ENCODE measurements around the gene TOP3B.

The TOP3B gene

GRCh38 chr22:21981874-21982273, 713 bp downstream of the TOP3B start:
- DNase-seq (ENCODE audit: low read depth in 2 of 2) = no peak

GRCh38 chr22:21980547-21980946, 2.0 kb downstream of the TOP3B start:
- DNase-seq (ENCODE audit: low read depth in 2 of 2) = no peak

- DNase-seq (ENCODE audit: low read depth in 2 of 2) = no peak
These were observed 3.8 kb downstream of the TOP3B start for GRCh38 chr22:21978564-21979386.

GRCh38 chr22:21977814-21978213, 4.8 kb downstream of the TOP3B start:
- DNase-seq (ENCODE audit: low read depth in 2 of 2) = no peak

GRCh38 chr22:21975854-21976345, 6.7 kb downstream of the TOP3B start:
- no peak for DNase-seq (ENCODE audit: low read depth in 2 of 2)

- no peak for DNase-seq (ENCODE audit: low read depth in 2 of 2)
These were observed 7.3 kb downstream of the TOP3B start for GRCh38 chr22:21975273-21975672.

GRCh38 chr22:21974058-21974649, 8.4 kb downstream of the TOP3B start:
- DNase-seq (ENCODE audit: low read depth in 2 of 2) = no peak

- no peak for DNase-seq (ENCODE audit: low read depth in 2 of 2)
These were observed 9.8 kb downstream of the TOP3B start for GRCh38 chr22:21972806-21973205.

- peak in 1 of 2 donors; percentile 16 for DNase-seq (ENCODE audit: low read depth in 2 of 2)
These were observed 10.3 kb downstream of the TOP3B start for GRCh38 chr22:21972293-21972779.

GRCh38 chr22:21971858-21972275, 10.7 kb downstream of the TOP3B start:
- DNase-seq (ENCODE audit: low read depth in 2 of 2) = no peak

GRCh38 chr22:21970800-21971617, 11.6 kb downstream of the TOP3B start:
- no peak for DNase-seq (ENCODE audit: low read depth in 2 of 2)

- DNase-seq (ENCODE audit: low read depth in 2 of 2) = no peak
These were observed 12.4 kb downstream of the TOP3B start for GRCh38 chr22:21970037-21970799.

GRCh38 chr22:21968452-21969129, 14.0 kb downstream of the TOP3B start:
- DNase-seq (ENCODE audit: low read depth in 2 of 2) = no peak

GRCh38 chr22:21967693-21968271, 14.8 kb downstream of the TOP3B start:
- DNase-seq (ENCODE audit: low read depth in 2 of 2) = no peak

- DNase-seq (ENCODE audit: low read depth in 2 of 2) = no peak
These were observed 15.7 kb downstream of the TOP3B start for GRCh38 chr22:21966643-21967516.

- DNase-seq (ENCODE audit: low read depth in 2 of 2) = no peak
These were observed 16.8 kb downstream of the TOP3B start for GRCh38 chr22:21965762-21966288.

- no peak for DNase-seq (ENCODE audit: low read depth in 2 of 2)
These were observed 17.6 kb downstream of the TOP3B start for GRCh38 chr22:21964918-21965484.

- no peak for DNase-seq (ENCODE audit: low read depth in 2 of 2)
These were observed 18.4 kb downstream of the TOP3B start for GRCh38 chr22:21964234-21964633.

GRCh38 chr22:21963790-21964211, 18.8 kb downstream of the TOP3B start:
- no peak for DNase-seq (ENCODE audit: low read depth in 2 of 2)

All from activated CD8-positive, alpha-beta memory T cell treated with anti-CD3 and anti-CD28 coated beads for 4 hours (primary cell).